Measurements from ENCODE around the gene NOXRED1. TPM values are rescaled to one million over a fixed set of nuclear protein-coding genes. Genes with fewer than 3 reads are reported as not detected.

NOXRED1 gene
- total RNA-seq, 1 donor from 2014 or later, result 0.82 TPM

DNA sequence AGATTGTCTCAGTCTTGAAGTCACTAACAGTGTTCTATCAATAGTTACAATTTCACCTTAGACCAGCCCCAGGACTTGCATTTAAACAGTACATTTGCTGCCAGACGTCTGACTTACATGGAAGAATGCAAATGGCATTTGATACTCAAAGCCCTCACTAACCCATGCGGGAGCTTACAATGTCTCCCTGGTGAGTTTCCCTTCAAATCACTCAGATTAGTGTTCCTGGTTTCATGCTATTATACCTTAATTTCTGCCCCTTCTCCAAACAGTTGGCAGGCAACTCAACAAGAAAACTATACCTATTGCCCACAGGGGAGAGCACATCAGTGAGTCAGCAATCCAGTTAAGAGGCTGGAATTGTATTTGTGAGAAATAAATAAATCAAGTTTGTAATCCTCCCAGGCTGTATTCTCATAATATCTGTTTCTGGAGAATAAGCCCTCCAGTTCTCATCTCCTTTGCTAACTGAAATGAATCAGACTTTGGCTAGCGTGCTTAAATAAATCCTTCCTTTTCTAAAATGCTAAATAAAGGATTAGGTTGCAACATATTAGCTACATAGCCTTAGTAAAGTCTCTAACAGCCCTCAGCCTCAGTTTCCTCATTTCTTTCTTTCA is 78.8 kb downstream of the NOXRED1 start:
- Histone ChIP-seq H3K4me3 (ENCODE audit: insufficient read depth, low read depth, low read length) (no peak overlapping the region), H3K4me2 (ENCODE audit: low read length) (no peak overlapping the region), H3K4me1 (ENCODE audit: insufficient read depth, low read length) (peaks cover 10% of the 10 kb centered on the region), H3K36me3 (ENCODE audit: insufficient read depth, low read length) (no peaks in the 10 kb centered on the region), H2AFZ (ENCODE audit: low read depth, low read length) (no peak overlapping the region), H3K9ac (ENCODE audit: low read length) (no peak overlapping the region), H3K9me3 (ENCODE audit: insufficient read depth, low read depth, low read length) (no peaks in the 10 kb centered on the region), H3K79me2 (ENCODE audit: insufficient read depth, low read length) (no peaks in the 10 kb centered on the region), H3K27me3 (ENCODE audit: insufficient read depth, low read length) (no peaks in the 10 kb centered on the region), H3K27ac (ENCODE audit: low read depth, low read length) (no peak overlapping the region), H4K20me1 (ENCODE audit: insufficient read depth, low read length) (no peaks in the 10 kb centered on the region)
- no peaks in the 10 kb centered on the region for H3K27me3 Mint-ChIP-seq (ENCODE audit: low read depth, unreplicated experiment)
- no peak overlapping the region for H3K4me3 Mint-ChIP-seq (ENCODE audit: unreplicated experiment)
- H3K36me3 Mint-ChIP-seq (ENCODE audit: low read depth, unreplicated experiment), result peaks cover 16% of the 10 kb centered on the region
- FAIRE-seq, result no peak
- H3K4me1 Mint-ChIP-seq (ENCODE audit: low read depth, unreplicated experiment), result peaks cover 24% of the 10 kb centered on the region
- no peak for DNase-seq (ENCODE audit: low read depth)
- TF ChIP-seq, protein P1, sequence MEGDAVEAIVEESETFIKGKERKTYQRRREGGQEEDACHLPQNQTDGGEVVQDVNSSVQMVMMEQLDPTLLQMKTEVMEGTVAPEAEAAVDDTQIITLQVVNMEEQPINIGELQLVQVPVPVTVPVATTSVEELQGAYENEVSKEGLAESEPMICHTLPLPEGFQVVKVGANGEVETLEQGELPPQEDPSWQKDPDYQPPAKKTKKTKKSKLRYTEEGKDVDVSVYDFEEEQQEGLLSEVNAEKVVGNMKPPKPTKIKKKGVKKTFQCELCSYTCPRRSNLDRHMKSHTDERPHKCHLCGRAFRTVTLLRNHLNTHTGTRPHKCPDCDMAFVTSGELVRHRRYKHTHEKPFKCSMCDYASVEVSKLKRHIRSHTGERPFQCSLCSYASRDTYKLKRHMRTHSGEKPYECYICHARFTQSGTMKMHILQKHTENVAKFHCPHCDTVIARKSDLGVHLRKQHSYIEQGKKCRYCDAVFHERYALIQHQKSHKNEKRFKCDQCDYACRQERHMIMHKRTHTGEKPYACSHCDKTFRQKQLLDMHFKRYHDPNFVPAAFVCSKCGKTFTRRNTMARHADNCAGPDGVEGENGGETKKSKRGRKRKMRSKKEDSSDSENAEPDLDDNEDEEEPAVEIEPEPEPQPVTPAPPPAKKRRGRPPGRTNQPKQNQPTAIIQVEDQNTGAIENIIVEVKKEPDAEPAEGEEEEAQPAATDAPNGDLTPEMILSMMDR (IDR thresholded peaks at IDR 0.05; ENCODE audit: insufficient read depth, low read depth, low read length), result no peak
- no peak for TF ChIP-seq EZH2 (IDR thresholded peaks at IDR 0.05; ENCODE audit: insufficient read depth, low read length)
- no peak overlapping the region for H3K27ac Mint-ChIP-seq (ENCODE audit: unreplicated experiment)
- no peaks in the 10 kb centered on the region for H3K9me3 Mint-ChIP-seq (ENCODE audit: unreplicated experiment)

Other genes with a start within 250 kb of the NOXRED1 start
- gene TMEM63C, start 241.7 kb downstream of the NOXRED1 start, total RNA-seq, result 11.3 and 22.8 TPM in 2 replicates
- gene NGB, start 152.3 kb downstream of the NOXRED1 start, total RNA-seq, result not detected in 2 replicates
- gene POMT2, start 102.6 kb downstream of the NOXRED1 start, total RNA-seq, result 50.2 and 53.4 TPM in 2 replicates
- gene GSTZ1, start 102.5 kb downstream of the NOXRED1 start, total RNA-seq, result 17.6 and 18.0 TPM in 2 replicates
- 10.0 and 10.2 TPM in 2 replicates for gene TMED8, start 46.4 kb downstream of the NOXRED1 start, total RNA-seq
- 2.1 and 2.9 TPM in 2 replicates for gene SAMD15, start 46.1 kb downstream of the NOXRED1 start, total RNA-seq
- gene VIPAS39, start 34.1 kb upstream of the NOXRED1 start, total RNA-seq, result 22.9 and 24.0 TPM in 2 replicates
- 157 and 177 TPM in 2 replicates for gene AHSA1, start 34.6 kb upstream of the NOXRED1 start, total RNA-seq
- 0.39 and 0.50 TPM in 2 replicates for gene ISM2, start 75.3 kb upstream of the NOXRED1 start, total RNA-seq
- gene SPTLC2, start 193.1 kb upstream of the NOXRED1 start, total RNA-seq, result 51.2 and 55.9 TPM in 2 replicates